OCI-M1 (cell line): ENCODE results near the gene DPP4.
"Not testable (repeated sequence)": the region's sequence is repeated elsewhere in the genome, so short reads cannot be mapped to it uniquely, and the experiment has no call there.

Experiments used
- DNase-seq: peaks from one replicate; lab custom pipeline; 2025; lab: John Stamatoyannopoulos, UW

DPP4 gene

DNA sequence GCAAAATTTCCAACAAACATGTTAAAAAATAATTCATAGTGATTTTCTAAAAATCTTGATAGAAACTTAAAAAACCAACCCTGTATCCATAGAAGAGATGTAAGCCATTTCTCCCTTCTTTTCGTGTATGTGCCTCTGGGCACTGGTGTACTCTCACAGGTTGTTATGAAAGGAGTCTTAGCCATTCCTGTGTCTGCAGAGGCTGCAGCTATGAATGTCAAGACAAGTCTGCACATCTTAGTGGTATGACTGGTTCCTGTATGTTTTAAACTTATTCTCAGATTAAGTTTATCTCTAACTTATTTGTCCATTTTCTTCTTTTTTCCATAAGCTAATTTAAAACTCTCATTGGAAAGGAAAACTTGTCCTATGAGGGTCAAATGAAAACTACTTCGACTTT lies 84.0 kb downstream of the DPP4 start:
- no peak for DNase-seq

DNA sequence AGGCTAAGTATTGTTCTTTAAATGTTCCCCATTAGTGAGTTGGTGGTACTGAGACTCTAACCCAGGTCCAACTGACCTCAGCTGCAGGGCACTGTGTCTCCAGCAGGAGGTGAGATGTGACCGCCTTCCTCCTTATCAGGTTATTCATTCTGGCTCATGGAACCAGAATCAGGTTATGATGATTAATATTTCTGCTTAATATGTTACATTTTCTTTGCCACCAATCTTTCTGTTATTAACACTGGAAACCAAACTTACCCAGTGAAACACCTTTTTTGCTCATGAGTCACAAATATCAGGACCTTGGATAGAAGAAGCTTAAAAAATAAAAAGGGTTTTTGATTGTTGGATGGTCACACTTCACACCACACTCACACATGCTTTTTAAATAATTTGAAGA lies 85.4 kb downstream of the DPP4 start:
- no peak for DNase-seq

DNA sequence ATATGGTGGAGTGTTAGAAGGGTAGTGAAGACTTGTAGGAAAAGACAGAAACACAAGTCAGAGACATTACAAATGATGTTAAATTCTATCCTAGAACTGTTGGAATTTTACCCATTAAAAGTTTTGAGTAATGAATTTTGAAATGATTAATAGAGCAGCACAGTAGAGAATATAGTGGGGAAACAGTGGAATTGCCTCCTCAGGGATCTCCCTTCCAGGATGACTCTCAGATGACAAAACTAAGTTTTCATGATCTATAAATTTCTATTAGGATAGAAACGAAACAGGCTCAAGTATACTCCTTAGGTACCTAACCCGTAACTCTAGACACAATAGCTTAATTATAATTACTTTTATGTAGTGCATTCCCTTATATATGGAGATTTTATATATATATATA lies 86.7 kb downstream of the DPP4 start:
- DNase-seq = no peak

DNA sequence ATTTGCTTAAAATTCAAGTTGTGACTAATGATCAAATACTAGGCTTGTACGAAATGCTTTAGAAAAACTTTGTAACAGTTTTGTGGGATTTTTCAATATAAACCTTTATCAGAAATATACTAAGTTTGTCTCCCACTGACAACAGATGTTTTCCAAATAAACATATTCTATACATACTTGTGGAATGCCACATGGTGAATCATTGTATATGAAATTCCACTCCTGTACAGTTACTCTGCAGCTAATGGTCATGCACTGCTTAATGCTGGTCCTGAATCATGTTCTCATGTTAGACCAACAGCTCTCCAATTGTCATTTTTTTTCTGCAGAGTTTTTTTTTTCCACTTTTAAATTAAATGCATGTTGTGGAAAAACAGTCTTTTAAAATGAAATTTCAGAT lies 90.1 kb downstream of the DPP4 start:
- no peak for DNase-seq

DNA sequence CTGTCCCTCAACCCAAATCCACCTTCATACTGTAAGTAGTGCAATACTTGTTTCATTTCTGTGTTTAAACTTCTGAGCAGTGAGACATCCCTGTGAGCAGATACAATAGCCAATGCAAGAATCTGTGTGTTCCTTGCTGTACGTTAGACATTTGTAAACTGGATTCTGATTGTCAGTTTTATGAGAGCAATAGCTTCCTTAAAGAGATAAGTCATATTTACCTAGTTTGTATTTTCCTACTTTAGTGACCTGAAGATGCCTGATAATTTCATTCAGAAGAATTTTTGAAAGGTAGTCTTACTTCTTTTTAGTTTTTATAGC lies 90.7 kb downstream of the DPP4 start:
- DNase-seq = no peak

DNA sequence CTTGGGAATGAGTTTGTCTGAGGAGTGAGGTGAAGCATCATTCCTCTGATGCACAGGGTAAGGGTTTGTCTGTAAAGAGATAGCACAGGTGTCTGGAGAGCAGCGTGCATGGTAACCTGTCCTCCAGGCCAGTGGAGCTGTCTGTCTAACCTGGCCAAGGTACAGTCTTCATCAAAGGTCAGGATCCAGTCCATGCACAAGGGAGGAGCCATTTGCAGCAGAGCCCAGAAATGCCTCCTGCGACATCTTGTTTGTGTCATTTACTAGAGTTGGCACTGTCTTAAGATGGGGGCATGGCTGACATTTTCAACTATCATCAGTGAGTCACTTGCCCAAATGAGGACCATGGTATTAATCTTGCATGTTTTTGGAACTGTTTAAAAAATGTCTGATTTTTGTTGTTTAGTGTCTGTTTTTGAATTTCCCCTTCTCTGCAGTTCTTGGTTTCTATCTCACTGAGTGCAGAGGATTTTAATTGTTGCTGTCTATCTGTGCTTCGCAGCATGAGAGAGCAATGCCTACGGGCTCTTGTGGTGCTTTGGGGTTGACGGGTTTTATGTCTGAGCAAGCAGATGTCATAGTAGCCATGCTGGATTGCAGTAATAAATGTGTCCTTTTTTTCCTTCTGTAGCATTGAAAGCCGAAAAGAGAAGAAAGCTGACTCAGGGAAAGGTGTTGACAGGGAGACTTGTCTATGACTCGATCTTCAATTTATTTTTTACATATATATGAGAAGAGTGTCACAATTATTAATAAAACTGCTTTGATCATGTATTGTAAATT lies 91.3 kb downstream of the DPP4 start:
- DNase-seq = no peak

DNA sequence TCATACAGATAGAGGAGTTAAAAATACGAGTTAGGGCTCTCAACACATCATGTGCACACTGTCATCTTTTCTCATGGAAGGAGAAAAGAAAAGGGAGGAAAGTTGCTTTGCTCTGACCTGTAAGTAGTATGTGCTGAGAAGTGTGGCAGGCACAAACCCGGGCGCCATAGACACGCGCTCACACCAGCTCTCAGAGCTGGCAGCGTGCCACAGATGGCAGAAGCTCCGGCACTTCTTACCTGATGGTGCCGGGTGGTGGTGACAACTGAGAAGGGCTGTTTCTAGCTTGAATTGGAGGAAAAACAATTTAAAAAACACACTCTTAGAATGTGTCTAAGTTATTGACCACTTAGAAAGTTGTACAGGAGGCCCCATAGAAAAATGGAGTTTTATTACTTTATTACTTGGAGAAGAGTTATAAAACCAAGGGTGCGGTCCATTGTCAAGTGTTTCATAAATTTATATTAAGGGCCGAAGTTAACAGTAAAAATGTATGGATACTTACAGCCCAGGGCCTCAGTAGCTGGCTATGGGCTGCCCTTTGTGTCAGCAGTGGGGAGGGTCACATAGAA lies 92.2 kb downstream of the DPP4 start:
- no peak for DNase-seq

DNA sequence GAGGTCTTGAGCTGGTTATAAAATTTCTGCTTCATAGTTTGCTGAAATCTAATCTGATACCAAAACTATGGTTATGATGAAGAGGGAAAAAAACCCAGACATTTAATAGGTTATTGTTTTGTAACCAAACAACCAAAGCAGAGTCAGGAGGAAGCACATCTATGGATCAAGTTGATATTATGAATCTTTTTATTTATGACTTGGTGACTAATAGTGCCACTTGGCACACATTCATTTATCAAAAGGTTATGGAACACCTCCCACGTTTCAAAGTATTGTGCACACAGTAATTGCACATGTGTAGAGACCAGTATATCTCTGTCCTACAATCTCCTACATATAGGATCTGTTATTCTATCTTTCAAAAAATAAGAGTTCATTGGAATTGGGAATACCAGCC lies 93.0 kb downstream of the DPP4 start:
- no peak for DNase-seq

DNA sequence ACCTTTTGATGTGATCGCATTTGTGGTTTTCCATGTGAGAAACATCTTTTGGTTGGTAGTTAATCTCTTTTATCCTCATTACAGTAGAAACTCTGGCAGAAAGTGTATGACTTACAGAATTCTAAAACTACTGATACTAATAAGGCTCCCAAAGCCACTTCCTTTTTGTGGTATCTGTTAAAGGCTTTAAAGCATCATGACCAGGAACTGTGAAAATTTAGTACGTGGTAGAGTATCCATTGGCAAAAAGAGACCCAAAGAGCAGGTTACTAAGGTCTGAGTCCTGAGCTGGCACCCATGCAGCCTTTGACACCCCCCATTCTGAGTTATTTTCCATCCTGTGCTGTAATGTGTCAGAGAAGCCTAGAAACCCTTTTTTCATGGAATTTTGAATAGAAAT lies 94.5 kb downstream of the DPP4 start:
- DNase-seq = peak; percentile 54

DNA sequence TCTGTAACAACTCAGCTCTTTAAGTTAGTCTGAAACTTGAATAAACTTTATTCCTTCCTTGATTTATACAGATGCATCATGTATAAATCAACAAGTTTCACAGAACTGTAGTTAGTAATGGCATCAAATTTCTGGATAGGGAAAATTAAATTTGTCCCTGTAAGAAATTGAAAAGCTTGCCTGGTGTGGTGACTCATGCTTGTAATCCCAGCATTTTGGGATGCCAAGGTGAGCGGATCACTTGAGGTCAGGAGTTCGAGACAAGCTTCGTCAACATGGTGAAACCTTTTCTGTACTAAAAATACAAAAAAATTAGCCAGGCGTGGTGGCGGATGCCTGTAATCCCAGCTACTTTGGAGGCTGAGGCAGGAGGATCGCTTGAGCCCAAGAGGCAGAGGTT lies 96.1 kb downstream of the DPP4 start:
- not testable (repeated sequence) for DNase-seq

DNA sequence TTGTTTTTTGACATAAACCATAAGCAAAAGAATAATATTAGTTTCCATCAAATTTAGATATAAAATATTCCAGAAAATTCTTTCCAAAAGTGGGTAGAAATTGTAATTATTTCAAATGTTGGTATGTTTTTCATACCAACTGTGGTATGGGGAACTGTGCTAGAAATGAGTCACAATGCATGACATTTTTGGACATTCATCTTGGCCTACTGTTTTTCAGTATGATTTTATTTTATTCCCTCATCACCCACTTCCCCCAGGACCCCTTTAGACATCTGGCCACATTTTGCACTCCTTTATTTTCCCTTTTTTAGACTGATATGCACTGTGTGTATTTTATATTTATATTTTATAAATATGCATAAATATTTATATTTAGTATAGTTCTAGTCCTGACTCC lies 97.1 kb downstream of the DPP4 start:
- DNase-seq = no peak

DNA sequence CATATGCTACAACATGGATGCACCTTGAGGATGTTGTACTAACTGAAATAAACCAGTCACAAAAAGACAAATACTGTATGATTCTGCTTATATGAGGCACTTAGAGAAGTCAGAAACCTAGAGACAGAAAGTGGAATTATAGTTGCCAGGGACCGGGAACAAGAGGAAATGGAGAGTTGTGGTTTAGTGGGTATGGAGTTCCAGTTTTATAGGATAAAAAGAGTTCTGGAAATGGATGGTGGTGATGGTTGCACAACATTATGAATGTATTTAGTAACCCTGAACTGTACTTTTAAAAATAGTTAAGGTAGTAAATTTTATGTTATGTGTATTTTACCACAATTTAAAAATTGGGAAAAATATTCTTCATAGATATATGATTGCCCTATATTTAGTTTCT lies 97.7 kb downstream of the DPP4 start:
- no peak for DNase-seq

DNA sequence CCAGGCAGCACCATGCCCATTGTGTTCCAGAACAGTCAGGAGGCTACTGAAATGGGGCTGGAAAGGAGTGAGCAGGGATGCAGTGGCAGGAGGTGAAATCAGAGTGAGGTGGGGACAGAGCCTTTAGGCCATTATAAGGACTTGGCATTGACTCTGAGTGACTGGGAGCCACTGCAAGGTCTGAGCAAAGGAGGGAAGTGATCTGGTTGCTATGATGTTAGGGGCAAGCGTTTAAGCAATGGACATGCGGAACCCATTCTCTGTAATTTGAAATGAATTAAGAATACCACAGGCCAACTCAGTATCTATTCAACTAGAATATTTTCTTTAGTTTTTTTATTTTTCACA lies 98.2 kb downstream of the DPP4 start:
- no peak for DNase-seq

DNA sequence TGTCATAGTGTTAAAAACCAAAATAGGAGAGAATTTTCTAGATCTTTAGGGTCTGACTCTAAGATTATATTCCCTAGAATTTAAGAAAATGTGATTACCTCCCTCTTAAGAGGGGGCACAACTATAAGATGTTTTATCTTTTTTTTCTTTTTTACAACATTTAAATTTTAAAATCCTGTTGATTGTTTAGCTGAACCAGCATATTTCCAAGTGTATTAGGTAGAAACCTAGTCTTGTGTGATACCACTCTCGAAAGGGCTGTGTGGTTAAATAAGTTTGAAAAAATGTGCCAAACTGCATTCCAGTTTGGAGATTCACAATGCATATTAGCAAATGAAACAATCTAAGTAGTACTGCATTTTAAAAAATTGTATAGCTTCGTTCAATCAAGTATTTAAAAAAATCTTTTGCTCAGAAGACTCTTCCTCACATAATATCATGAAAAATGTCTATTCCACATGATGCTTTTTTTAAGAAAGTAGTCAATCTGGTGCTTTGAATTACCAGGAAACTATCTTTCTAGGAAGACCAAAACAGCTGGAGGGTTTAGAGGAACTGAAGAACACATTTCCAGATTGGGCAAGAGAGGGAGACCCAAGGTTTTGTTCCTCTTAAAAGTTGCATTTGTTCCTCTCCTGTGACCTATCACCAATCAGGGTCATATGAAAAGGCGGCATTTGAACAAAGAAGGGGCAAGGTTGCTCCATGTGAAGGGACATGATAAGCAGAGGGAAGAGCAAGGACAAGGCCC lies 98.8 kb downstream of the DPP4 start:
- peak; percentile 43 for DNase-seq

DNA sequence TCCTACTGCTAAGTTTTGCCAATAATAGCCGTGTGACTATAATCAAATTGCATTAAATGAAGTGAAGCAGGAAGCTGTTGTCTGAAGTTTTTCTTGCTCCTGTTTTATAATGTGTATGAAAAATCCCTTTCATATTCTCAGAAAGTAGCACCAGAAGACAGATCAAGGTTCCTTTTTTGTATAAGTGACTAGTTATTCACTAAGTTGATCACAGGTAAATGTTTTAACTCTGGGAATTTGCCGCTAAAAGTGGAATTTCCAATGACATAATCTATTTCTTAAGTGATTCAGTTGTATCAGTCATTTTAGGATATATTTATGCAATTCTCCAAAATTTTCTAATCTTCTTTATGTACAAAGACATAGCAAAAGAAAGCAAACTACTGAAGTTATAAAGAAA lies 99.6 kb downstream of the DPP4 start:
- no peak for DNase-seq

DNA sequence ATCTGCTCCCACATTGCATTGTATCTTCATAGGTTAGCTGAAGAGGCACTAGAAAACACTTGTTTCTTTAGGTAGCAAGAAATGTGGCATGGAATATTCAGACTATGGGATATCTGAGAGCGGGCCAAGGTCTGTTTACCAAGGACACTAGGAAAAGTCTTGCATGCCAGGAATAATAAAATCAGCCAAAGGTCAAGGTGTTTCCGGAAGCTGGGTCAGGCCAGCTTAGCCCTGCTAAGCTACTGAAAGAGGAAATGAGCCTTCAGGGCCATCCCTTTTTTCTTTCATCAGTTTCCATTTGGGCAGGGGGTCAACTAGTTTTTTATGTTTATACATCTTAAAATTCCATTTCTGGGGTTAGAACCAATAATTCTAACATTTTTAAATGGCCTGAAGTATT lies 101.1 kb downstream of the DPP4 start:
- no peak for DNase-seq

DNA sequence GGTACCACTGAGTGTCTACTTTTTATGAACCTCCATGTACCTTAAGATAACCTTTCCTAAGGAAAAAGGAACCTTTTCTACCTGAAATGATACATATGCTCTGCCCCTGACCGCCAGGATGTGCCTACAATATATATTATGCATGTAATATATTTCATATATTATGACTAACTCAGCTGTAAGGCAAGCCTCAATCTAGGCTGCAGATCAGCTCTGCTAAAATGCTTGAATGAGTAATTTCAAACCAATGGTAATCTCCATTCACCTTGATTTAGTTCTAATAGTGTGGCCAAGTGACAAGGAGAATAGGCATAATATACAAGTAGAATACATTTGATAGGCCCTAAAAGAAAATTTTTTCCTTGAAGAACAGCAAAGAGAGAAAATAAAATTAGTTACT lies 101.8 kb downstream of the DPP4 start:
- no peak for DNase-seq

DNA sequence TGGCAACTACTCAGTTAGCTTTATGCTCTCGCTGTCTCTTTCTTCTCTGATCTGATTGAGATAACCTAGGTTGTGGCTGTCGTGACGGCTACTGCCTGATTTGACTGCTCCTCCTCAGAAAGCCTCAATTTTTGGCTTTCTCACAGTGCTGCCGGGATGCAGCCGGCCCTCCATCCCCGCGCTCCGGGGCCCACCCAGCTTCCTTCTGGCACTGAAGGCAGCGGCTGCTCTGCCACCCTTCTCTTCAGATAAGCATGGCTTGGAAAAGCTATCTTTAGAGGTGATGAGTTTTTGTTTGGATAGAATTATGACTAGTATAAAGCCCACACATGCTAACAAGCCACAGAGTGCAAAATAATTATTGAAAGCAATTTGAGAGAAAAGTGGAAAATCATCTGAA lies 102.5 kb downstream of the DPP4 start:
- no peak for DNase-seq

DNA sequence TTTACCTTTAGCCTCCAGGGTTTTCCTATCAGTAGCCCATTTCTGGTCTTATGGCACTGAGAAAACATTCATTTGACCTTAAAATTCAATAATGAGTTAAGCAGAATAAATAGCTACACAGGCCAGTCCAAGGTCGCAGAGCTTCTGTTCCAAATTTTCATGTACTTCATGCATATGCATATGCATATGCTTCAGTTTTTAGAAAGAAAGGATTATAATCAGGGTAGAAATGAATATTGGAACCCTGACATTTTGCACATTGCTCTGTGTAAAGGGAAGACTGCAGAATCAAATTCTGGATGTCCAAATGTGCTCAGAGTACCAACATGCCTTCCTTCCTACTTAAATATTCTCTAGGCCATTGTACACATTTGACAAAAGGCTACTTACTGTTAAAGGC lies 104.9 kb downstream of the DPP4 start:
- no peak for DNase-seq

DNA sequence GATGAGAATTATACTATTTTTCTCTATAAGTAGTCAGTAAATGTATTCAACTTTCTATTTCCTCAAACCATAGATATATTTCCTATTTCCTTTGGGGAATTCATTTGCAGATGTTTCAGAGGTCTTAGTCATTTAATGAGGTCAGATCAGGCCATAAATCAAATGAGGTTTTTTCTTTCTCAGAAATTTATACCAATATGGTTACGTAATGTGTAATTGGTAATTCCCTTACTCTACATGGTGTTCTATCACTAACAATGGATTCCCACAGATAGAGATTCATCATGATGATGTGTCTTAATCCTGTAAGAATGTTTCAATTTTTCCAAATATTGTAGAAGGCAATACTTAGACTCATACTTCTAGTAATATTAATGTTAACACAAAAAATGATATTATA lies 108.0 kb downstream of the DPP4 start:
- DNase-seq = peak; percentile 52

DNA sequence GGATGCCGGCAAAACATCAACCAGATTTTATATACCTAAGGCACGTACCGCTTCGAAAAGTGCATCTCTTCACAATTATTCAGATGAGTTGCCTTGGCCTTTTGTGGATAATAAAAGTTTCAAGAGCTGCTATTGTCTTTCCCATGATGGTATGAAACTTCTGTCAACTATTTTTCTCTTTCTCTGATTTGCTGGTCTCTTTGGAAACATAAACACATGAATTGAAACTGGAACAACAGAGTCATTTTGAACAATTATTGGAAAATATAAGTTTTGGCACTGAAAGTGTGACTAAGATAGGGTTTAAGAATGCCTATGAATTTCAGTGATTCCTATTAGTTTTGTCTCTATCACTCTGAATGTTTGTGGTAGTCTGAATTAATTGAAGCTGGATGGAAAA lies 109.9 kb downstream of the DPP4 start:
- no peak for DNase-seq

DNA sequence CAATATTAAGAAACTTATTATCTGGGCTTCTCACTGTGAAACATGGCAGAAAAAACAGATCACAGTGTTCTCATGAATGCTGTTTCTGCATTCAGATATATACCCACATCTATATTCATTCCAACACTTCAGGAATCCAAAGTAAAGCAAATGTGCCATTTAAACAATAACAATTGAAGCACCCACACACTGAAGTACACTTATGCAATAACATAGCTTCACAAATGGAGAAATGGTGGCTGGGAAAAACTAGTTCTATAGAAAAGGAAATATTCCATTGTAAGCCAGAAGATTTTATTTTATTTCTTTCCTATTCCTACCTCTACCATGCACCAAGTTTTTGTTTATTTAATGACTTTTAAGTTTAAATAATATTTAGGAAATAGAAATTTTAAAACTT lies 111.9 kb downstream of the DPP4 start:
- DNase-seq = no peak

DNA sequence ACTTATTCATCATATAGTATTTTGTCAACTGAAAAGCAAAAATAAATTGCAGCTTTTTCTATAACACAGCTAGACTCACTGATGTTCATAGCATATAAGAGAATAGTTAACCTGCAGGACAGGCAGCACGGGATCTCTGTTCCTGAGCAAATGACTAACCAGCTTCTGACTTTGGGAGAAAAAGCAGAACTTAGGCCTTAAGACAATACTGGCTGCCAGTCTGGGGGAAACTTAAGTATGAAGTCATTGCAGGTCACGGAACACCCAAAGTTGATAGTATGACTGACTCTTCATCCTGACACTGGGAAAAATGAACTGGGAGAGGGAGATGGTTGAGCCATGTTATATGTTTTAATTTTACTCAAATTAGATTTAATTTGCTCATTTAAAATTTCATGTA lies 113.0 kb downstream of the DPP4 start:
- DNase-seq = peak; percentile 26

DNA sequence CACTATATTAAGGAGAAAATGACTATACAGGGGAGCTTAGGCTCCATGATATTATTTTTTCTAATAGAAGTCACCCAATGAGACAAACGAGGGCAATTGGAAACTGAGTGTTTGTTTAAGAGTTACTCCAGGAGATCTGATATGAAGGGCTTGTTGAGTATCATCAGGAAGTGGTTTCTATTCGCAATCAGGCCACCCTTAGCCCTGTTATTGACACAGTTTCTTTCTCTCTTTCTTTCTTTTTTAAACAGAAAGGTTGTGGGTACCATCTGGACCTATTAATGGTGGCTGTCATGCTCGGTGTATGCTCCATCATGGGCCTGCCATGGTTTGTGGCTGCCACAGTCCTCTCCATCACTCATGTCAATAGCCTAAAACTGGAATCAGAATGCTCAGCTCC lies 117.3 kb downstream of the DPP4 start:
- DNase-seq = no peak
